SK-N-MC (cell line): ENCODE measurements around the gene MFSD8.
"Not testable (repeated sequence)": the region's sequence is repeated elsewhere in the genome, so short reads cannot be mapped to it uniquely, and the experiment has no call there.

ENCODE experiments used
- DNase-seq: peaks from one replicate; pipeline ENCODE4 v3.0.0-alpha.2; 2011; ENCODE audit warnings: low read depth, low spot score
- H3K27ac ChIP-seq: fragments of 200-600 bp; sonication (generic); 2 replicates; pipeline ENCODE4 v1.5.1; 2016; ENCODE audit warnings: mixed run types
- H3K36me3 ChIP-seq: fragments of 200-600 bp; sonication (generic); 2 replicates; pipeline ENCODE4 v1.6.1; 2017; ENCODE audit warnings: antibody characterized with exemption, low read length, mixed read lengths; ENCODE audit not compliant: insufficient read depth
- H3K4me3 ChIP-seq: fragments of 200-600 bp; sonication (generic); 2 replicates; pipeline ENCODE4 v1.5.1; 2016
- H3K9ac ChIP-seq: fragments of 200-600 bp; sonication (generic); 2 replicates; pipeline ENCODE4 v1.8.0; 2017; ENCODE audit warnings: mixed run types, mixed read lengths; ENCODE audit not compliant: insufficient read length
- H3K9me3 ChIP-seq: fragments of 200-600 bp; sonication (generic); 2 replicates; pipeline ENCODE4 v1.6.1; 2017; ENCODE audit warnings: low read depth, mild to moderate bottlenecking, antibody characterized with exemption, low read length, moderate library complexity, mixed read lengths
- EZH2 ChIP-seq: fragments of 200-600 bp; sonication (generic); IDR thresholded peaks from one replicate; pipeline ENCODE4 v1.6.1; 2017; ENCODE audit warnings: antibody characterized with exemption
- FOXP2 ChIP-seq: optimal IDR thresholded peaks from 2 replicates; pipeline ENCODE3; 2011; ENCODE audit warnings: mild to moderate bottlenecking, moderate library complexity; ENCODE audit not compliant: insufficient read depth; ENCODE audit errors: extremely low read length, control extremely low read depth
- POLR2AphosphoS5 ChIP-seq: IDR thresholded peaks from 2 replicates; pipeline ENCODE4 v1.6.1; 2012; ENCODE audit warnings: mild to moderate bottlenecking, low read depth, low read length, borderline replicate concordance

MFSD8 gene

GRCh38 chr4:127959794-127960193 lies 5.2 kb downstream of the MFSD8 start:
- no peak for DNase-seq
- Histone ChIP-seq H3K27ac (no peak overlapping the region), H3K36me3 (no peaks in the 10 kb centered on the region), H3K4me3 (no peak overlapping the region), H3K9ac (no peak overlapping the region), H3K9me3 (no peaks in the 10 kb centered on the region)
- TF ChIP-seq POLR2AphosphoS5 (no peak), EZH2 (no peak), FOXP2 (no peak)

- TF ChIP-seq POLR2AphosphoS5 (no peak), EZH2 (no peak), FOXP2 (no peak)
- H3K4me3 ChIP-seq: no peak overlapping the region
- no peak for DNase-seq
- H3K27ac ChIP-seq: no peak overlapping the region
- H3K9me3 ChIP-seq: no peaks in the 10 kb centered on the region
- H3K9ac ChIP-seq: no peak overlapping the region
- no peaks in the 10 kb centered on the region for H3K36me3 ChIP-seq
Measured at GRCh38 chr4:127957105-127957504, 7.9 kb downstream of the MFSD8 start.

- DNase-seq: no peak
- TF ChIP-seq POLR2AphosphoS5: no peak
- H3K9ac ChIP-seq: no peak overlapping the region
- H3K9me3 ChIP-seq: no peaks in the 10 kb centered on the region
- H3K27ac ChIP-seq: no peak overlapping the region
- H3K4me3 ChIP-seq: no peak overlapping the region
- H3K36me3 ChIP-seq: no peaks in the 10 kb centered on the region
Measured at GRCh38 chr4:127936974-127937373, 28.0 kb downstream of the MFSD8 start.

GRCh38 chr4:127931836-127932235 lies 33.1 kb downstream of the MFSD8 start:
- not testable (repeated sequence) for H3K9ac ChIP-seq, DNase-seq, H3K4me3 ChIP-seq, H3K36me3 ChIP-seq, H3K9me3 ChIP-seq, H3K27ac ChIP-seq

GRCh38 chr4:127930175-127930574 lies 34.8 kb downstream of the MFSD8 start:
- H3K36me3 ChIP-seq: no peaks in the 10 kb centered on the region
- DNase-seq: no peak
- no peaks in the 10 kb centered on the region for H3K9me3 ChIP-seq
- no peak overlapping the region for H3K27ac ChIP-seq
- TF ChIP-seq POLR2AphosphoS5 (no peak), EZH2 (no peak), FOXP2 (no peak)
- H3K4me3 ChIP-seq: no peak overlapping the region
- no peak overlapping the region for H3K9ac ChIP-seq

GRCh38 chr4:127925720-127926119 lies 39.3 kb downstream of the MFSD8 start:
- H3K27ac ChIP-seq, DNase-seq, H3K36me3 ChIP-seq, H3K4me3 ChIP-seq, H3K9me3 ChIP-seq, H3K9ac ChIP-seq: not testable (repeated sequence)

- Histone ChIP-seq H3K36me3 (no peaks in the 10 kb centered on the region), H3K27ac (no peak overlapping the region), H3K9ac (no peak overlapping the region), H3K4me3 (no peak overlapping the region), H3K9me3 (no peaks in the 10 kb centered on the region)
- no peak for TF ChIP-seq FOXP2
- TF ChIP-seq POLR2AphosphoS5: no peak
- no peak for TF ChIP-seq EZH2
- DNase-seq: no peak
Measured at GRCh38 chr4:127922226-127922625, 42.7 kb downstream of the MFSD8 start.

GRCh38 chr4:127920521-127920920 lies 44.5 kb downstream of the MFSD8 start:
- H3K4me3 ChIP-seq: no peak overlapping the region
- H3K27ac ChIP-seq: no peak overlapping the region
- no peak for DNase-seq
- H3K36me3 ChIP-seq: no peaks in the 10 kb centered on the region
- TF ChIP-seq EZH2 (no peak), FOXP2 (no peak), POLR2AphosphoS5 (no peak)
- H3K9ac ChIP-seq: no peak overlapping the region
- no peaks in the 10 kb centered on the region for H3K9me3 ChIP-seq

- Histone ChIP-seq H3K9me3 (no peaks in the 10 kb centered on the region), H3K36me3 (no peaks in the 10 kb centered on the region), H3K9ac (no peak overlapping the region), H3K27ac (no peak overlapping the region), H3K4me3 (no peak overlapping the region)
- no peak for TF ChIP-seq POLR2AphosphoS5
- TF ChIP-seq EZH2: no peak
- DNase-seq: no peak
Measured at GRCh38 chr4:127917151-127917550, 47.8 kb downstream of the MFSD8 start.

GRCh38 chr4:127916512-127916911 lies 48.5 kb downstream of the MFSD8 start:
- Histone ChIP-seq H3K36me3 (no peaks in the 10 kb centered on the region), H3K4me3 (no peak overlapping the region), H3K9ac (no peak overlapping the region), H3K27ac (no peak overlapping the region), H3K9me3 (no peaks in the 10 kb centered on the region)
- TF ChIP-seq POLR2AphosphoS5 (no peak), EZH2 (no peak)
- DNase-seq: no peak
